Erythroblast (primary cell): ENCODE measurements around the gene CLSTN2.

ENCODE experiments used
- GATA1 ChIP-seq: IDR thresholded peaks from 2 replicates; pipeline ENCODE4 v1.6.1; 2011; ENCODE audit warnings: low read depth, mild to moderate bottlenecking, control low read depth, low read length, moderate library complexity
- POLR2A ChIP-seq: IDR thresholded peaks from 2 replicates; pipeline ENCODE4 v1.6.1; 2011; ENCODE audit warnings: mild to moderate bottlenecking, low read length

- TF ChIP-seq POLR2A (no peak), GATA1 (no peak)
These were observed 452.3 kb downstream of the CLSTN2 start for GRCh38 chr3:140387244-140387643.
